Natural killer cell (primary cell): Measurements from ENCODE around the gene GINS1. TPM values are rescaled to one million over a fixed set of nuclear protein-coding genes. Genes with fewer than 3 reads are reported as not detected.

ENCODE experiments used
- ATAC-seq, 3 donors: fragments of 150-1000 bp in 2 of 3; fragments of 200-7000 bp in 1 of 3; cut with Tn5 transposase; 1 replicate in 1 of 3; 2 replicates in 2 of 3; pipeline ENCODE4 v1.10.0; 2021; ENCODE audit warnings: mild to moderate bottlenecking in 2 of 3, moderate library complexity in 2 of 3
- DNase-seq, 2 donors: peaks; one replicate each; pipeline versions ENCODE4 v3.0.0 to v3.0.0-alpha.2; 2013 to 2021; ENCODE audit warnings: mixed read lengths in 1 of 2
- H3K27ac ChIP-seq: one replicate; pipeline ENCODE4 v1.5.1; 2013; ENCODE audit warnings: mild to moderate bottlenecking, low read length
- H3K27me3 ChIP-seq: one replicate; pipeline ENCODE4 v1.6.1; 2013; ENCODE audit warnings: low read length; ENCODE audit not compliant: control insufficient read depth, insufficient read depth
- H3K36me3 ChIP-seq: one replicate; pipeline ENCODE4 v1.6.1; 2013; ENCODE audit warnings: low read length; ENCODE audit not compliant: control insufficient read depth, insufficient read depth
- H3K4me1 ChIP-seq: one replicate; pipeline ENCODE4 v1.6.1; 2013; ENCODE audit warnings: low read length; ENCODE audit not compliant: control insufficient read depth, insufficient read depth
- H3K4me3 ChIP-seq: one replicate; pipeline ENCODE4 v1.5.1; 2013; ENCODE audit warnings: low read length
- H3K9me3 ChIP-seq: one replicate; pipeline ENCODE4 v1.6.1; 2013; ENCODE audit warnings: low read length; ENCODE audit not compliant: control insufficient read depth, insufficient read depth
- H3K27ac Mint-ChIP-seq, 2 donors: one replicate each; pipeline ENCODE4 v1.8.0; 2022; ENCODE audit warnings: mild to moderate bottlenecking in 2 of 2, mixed read lengths in 2 of 2, moderate library complexity in 1 of 2
- H3K27me3 Mint-ChIP-seq, 2 donors: one replicate each; pipeline ENCODE4 v1.8.0; 2022; ENCODE audit warnings: low read depth in 2 of 2, mixed read lengths in 2 of 2
- H3K36me3 Mint-ChIP-seq: one replicate; pipeline ENCODE4 v1.8.0; 2022; ENCODE audit warnings: mixed read lengths
- H3K4me1 Mint-ChIP-seq, 2 donors: one replicate each; pipeline ENCODE4 v1.8.0; 2022; ENCODE audit warnings: mixed read lengths in 2 of 2
- H3K4me3 Mint-ChIP-seq: one replicate; pipeline ENCODE4 v1.8.0; 2022; ENCODE audit warnings: mild to moderate bottlenecking, moderate library complexity, mixed read lengths
- H3K9me3 Mint-ChIP-seq, 2 donors: one replicate each; pipeline ENCODE4 v1.8.0; 2022; ENCODE audit warnings: mixed read lengths in 2 of 2
- CTCF ChIP-seq: fragments of 200-600 bp; IDR thresholded peaks from one replicate; pipeline ENCODE4 v1.8.0; 2022; ENCODE audit warnings: antibody characterized with exemption
- WGBS: methylation state at CpG from one replicate; pipeline ENCODE4 v1.1.7; 2013; ENCODE audit warnings: missing lambda C conversion rate; ENCODE audit not compliant: insufficient coverage; 5-methylcytosine and 5-hydroxymethylcytosine counted together
- intact Hi-C: fragments of 100-400 bp; cut with micrococcal nuclease; formaldehyde crosslinking; loops from one replicate; pipeline ENCODE4 v1.14.2; 2022
- total RNA-seq, 4 donors: library from RNA; stranded (reverse); fragments of 120-200 nt in 1 of 4; gene quantifications; one replicate each; pipeline versions ENCODE4 v1.2.3 to v1.2.4, GENCODE V29; 2013 to 2022

GINS1 gene
- total RNA-seq, 3 donors from 2014 or later (not counting 1 experiment from before 2014, with no cell fraction given): 1.3 to 1.5 (median 1.4) TPM

GRCh38 chr20:25378884-25379733 lies 28.4 kb upstream of the GINS1 start:
- Histone ChIP-seq H3K27ac (no peak overlapping the region), H3K36me3 (peaks cover 3% of the 10 kb centered on the region), H3K4me3 (no peak overlapping the region), H3K27me3 (no peaks in the 10 kb centered on the region), H3K9me3 (no peaks in the 10 kb centered on the region), H3K4me1 (no peaks in the 10 kb centered on the region)
- Mint-ChIP-seq H3K36me3 (no peaks in the 10 kb centered on the region), H3K4me1 (peaks cover 30 to 54% of the 10 kb centered on the region in 2 donors), H3K4me3 (no peak overlapping the region), H3K27ac (no peak overlapping the region), H3K9me3 (no peaks in the 10 kb centered on the region), H3K27me3 (no peaks in the 10 kb centered on the region)
- WGBS: 88% methylated on average over 9 of the region's 10 CpGs
- DNase-seq: no peak
- intact Hi-C loops: no loop called here
- ATAC-seq: no peak
- no peak for TF ChIP-seq CTCF

- Mint-ChIP-seq H3K4me1 (peaks cover 30 to 42% of the 10 kb centered on the region in 2 donors), H3K27me3 (no peaks in the 10 kb centered on the region), H3K36me3 (no peaks in the 10 kb centered on the region), H3K9me3 (no peaks in the 10 kb centered on the region), H3K27ac (no peak overlapping the region), H3K4me3 (no peak overlapping the region)
- Histone ChIP-seq H3K36me3 (peaks cover 3% of the 10 kb centered on the region), H3K27me3 (no peaks in the 10 kb centered on the region), H3K9me3 (no peaks in the 10 kb centered on the region), H3K27ac (no peak overlapping the region), H3K4me1 (no peaks in the 10 kb centered on the region), H3K4me3 (no peak overlapping the region)
- no peak for DNase-seq
- 96% methylated on average over 6 of the region's 7 CpGs for WGBS
- TF ChIP-seq CTCF: no peak
- no peak for ATAC-seq
- intact Hi-C loops: no loop called here
Measured at GRCh38 chr20:25380945-25381614, 26.4 kb upstream of the GINS1 start.

- H3K4me1 ChIP-seq: no peaks in the 10 kb centered on the region
- no peaks in the 10 kb centered on the region for H3K9me3 ChIP-seq
- no peaks in the 10 kb centered on the region for H3K27me3 Mint-ChIP-seq
- H3K27me3 ChIP-seq: no peaks in the 10 kb centered on the region
- no peak for ATAC-seq
- H3K36me3 Mint-ChIP-seq: no peaks in the 10 kb centered on the region
- no peak overlapping the region for H3K27ac ChIP-seq
- H3K27ac Mint-ChIP-seq: peak overlapping the region in 1 of 2 donors; percentile 46
- TF ChIP-seq CTCF: no peak
- no peak overlapping the region for H3K4me3 ChIP-seq
- DNase-seq: no peak
- intact Hi-C loops: no loop called here
- peaks cover 34 to 42% of the 10 kb centered on the region in 2 donors for H3K4me1 Mint-ChIP-seq
- H3K36me3 ChIP-seq: peaks cover 3% of the 10 kb centered on the region
- 98% methylated on average over 4 of the region's 5 CpGs for whole genome bisulfite sequencing
- no peaks in the 10 kb centered on the region for H3K9me3 Mint-ChIP-seq
- no peak overlapping the region for H3K4me3 Mint-ChIP-seq
Measured at GRCh38 chr20:25382704-25383370, 24.6 kb upstream of the GINS1 start.
